GM19099 (cell line): ENCODE results near the gene TP53INP2.

Experiments used
- POLR2A ChIP-seq: IDR thresholded peaks from 3 replicates; pipeline ENCODE4 v1.6.1; 2011; ENCODE audit warnings: low read depth; ENCODE audit not compliant: insufficient read length; ENCODE audit errors: extremely low read depth

TP53INP2 gene

GRCh38 chr20:34704177-34705007 lies at the start of gene TP53INP2:
Gene TP53INP2, plus strand, starts transcription at chr20:34704344. Its CDS starts 4,396 bp downstream, at chr20:34708740.
- peak; percentile 40 for TF ChIP-seq POLR2A

GRCh38 chr20:34663213-34663943 lies 40.8 kb upstream of the TP53INP2 start:
- no peak for TF ChIP-seq POLR2A

GRCh38 chr20:34669094-34669493 lies 35.0 kb upstream of the TP53INP2 start:
- no peak for TF ChIP-seq POLR2A

GRCh38 chr20:34673412-34673811 lies 30.7 kb upstream of the TP53INP2 start:
- no peak for TF ChIP-seq POLR2A

GRCh38 chr20:34675561-34675960 lies 28.6 kb upstream of the TP53INP2 start:
- TF ChIP-seq POLR2A, result no peak

GRCh38 chr20:34675993-34676641 lies 28.0 kb upstream of the TP53INP2 start:
- TF ChIP-seq POLR2A, result no peak

GRCh38 chr20:34676642-34677373 lies 27.3 kb upstream of the TP53INP2 start, which contains the start of gene PIGU:
Gene PIGU, minus strand, starts transcription at chr20:34677092. Its CDS starts 7 bp downstream, at chr20:34677085.
- TF ChIP-seq POLR2A, result peak; percentile 83

- no peak for TF ChIP-seq POLR2A
Observed at GRCh38 chr20:34680586-34681175, 23.5 kb upstream of the TP53INP2 start.

- no peak for TF ChIP-seq POLR2A
Observed at GRCh38 chr20:34683667-34684066, 20.5 kb upstream of the TP53INP2 start.

- no peak for TF ChIP-seq POLR2A
Observed at GRCh38 chr20:34689486-34689885, 14.7 kb upstream of the TP53INP2 start.

GRCh38 chr20:34691838-34692237 lies 12.3 kb upstream of the TP53INP2 start:
- TF ChIP-seq POLR2A, result no peak

GRCh38 chr20:34693414-34693813 lies 10.7 kb upstream of the TP53INP2 start:
- no peak for TF ChIP-seq POLR2A

- TF ChIP-seq POLR2A, result no peak
Observed at GRCh38 chr20:34701405-34702085, 2.6 kb upstream of the TP53INP2 start.

- TF ChIP-seq POLR2A, result no peak
Observed at GRCh38 chr20:34703061-34703423, 1.1 kb upstream of the TP53INP2 start.
